Ecto neural progenitor cell (in vitro differentiated cells): ENCODE data around the gene VSTM4.

Source experiments
- DNase-seq: peaks from one replicate; pipeline ENCODE4 v3.0.0-alpha.2; 2018; ENCODE audit warnings: low spot score

The VSTM4 gene

GRCh38 chr10:49091450-49092210 lies 23.7 kb downstream of the VSTM4 start:
- DNase-seq: peak; percentile 17

DNA sequence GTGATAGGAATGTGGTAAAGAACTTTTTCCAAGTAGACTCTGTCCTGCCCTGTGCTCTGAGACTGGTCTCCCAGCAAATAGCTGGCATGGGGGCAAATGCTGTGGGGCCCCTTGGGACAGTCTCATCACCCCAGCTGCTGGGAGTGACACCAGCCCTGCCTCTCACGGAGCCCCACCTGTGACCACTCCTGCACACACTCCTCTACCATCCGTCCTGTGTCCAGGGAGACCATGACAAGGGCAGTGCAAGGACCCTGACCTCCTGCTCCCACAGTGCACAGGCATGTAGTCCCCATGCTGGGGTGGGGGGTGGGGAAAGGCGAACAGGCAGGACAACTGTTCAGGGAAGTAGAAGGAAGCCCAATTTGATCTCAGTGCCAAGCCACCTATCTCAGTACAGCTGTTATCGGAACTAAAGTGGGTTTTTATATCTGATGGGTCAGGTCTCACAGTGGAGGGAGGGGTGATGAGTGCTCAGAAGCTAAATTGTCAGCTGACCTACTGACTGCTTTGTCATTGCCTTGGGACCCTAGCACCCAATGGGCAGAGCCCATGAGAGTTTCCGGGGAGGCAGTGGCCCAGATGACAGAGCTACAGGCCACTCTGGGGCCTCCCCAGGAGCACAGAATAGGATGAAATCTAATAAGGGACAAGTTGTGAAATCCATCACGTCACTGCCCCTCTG lies 24.5 kb downstream of the VSTM4 start:
- DNase-seq: peak; percentile 19

DNA sequence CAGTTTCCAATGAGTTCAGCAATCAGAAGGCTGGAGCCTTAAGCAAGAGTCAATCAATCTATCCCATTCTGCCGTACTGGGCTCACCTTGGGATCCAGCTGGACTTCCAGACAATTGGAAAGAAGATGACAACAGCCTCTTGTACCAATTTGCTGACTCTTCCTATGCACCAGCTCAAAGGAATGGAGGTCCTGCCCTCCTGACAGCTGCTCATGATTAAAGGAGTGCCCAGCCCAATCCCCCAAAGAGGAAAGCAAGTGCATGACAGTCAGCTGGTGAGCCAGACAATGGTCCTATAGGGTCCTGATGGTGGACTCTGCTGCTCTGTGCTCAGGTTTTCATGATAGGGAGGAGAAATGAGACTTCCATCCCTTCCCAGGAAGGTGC lies 25.1 kb downstream of the VSTM4 start:
- no peak for DNase-seq

DNA sequence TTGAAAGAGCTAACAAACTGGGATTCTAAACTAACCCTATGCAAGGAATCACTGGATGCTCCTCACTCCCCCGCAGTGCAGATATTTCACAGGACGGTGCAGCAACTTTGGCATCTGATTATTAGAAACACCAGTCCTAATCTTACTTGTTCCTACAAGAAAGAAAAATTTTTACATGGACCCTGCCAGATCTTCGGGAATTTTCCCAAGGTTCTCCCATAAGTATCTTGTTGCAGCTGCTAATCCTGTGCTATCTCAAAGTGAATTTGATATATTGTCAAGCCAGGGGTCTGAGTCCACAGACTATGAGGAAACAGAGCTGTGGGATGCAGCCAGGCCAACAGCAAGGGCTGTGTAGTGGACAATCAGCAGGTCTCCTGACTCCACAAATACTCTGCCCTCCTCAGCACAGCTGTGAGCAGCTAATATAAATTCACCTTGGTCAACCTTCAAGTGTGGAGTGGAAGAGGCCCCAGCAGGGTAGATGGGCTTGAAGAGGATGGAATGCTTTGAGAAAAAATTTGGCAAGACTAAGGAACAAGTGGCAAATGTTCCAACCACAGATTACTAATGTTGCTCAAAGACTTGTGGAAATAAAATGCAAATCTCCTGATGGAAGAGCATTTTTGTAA lies 25.6 kb downstream of the VSTM4 start:
- peak; percentile 17 for DNase-seq

GRCh38 chr10:49089152-49089551 lies 26.2 kb downstream of the VSTM4 start:
- DNase-seq: peak; percentile 13

- DNase-seq: no peak
Observed at GRCh38 chr10:49086889-49087288, 28.4 kb downstream of the VSTM4 start.

DNA sequence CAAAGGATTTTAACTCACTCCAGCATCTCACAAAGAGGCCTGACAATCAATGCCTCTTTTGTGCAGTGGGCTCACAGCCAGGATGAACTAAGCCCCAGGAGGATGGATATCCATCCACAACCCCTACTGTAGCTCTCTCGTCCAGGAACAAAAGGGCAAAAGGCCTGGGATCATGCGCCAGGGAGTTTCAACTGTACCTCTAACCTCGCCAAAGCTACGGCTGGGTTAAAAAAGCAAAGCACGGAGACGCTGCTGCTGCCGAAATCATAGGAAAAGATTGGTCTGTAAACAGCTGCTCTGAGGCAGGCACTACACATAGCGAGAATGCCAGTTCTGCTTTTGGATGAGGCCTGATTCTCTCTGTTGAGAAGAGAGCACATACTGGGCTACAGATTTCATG lies 32.1 kb downstream of the VSTM4 start:
- DNase-seq: no peak

DNA sequence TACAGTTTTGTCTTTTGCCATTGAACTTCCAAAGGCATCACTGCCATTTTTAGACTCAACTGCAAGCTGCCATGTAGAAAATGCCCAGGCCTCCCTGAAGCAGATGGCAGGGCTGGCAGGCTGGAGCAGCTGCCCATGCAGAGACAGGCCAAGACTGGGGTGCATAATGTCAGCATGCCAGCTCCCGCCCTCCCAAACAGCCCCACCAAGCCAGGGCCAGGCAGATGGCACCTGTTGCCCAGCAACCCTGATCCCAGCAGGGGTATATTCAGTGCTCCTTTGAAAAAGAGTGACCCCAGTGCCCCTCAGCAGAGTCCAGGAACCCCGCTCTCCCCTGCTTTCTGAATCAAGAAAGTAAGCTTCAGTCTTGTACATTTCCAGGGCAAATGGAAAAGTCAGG lies 32.6 kb downstream of the VSTM4 start:
- no peak for DNase-seq

- no peak for DNase-seq
Observed at GRCh38 chr10:49081547-49082275, 33.6 kb downstream of the VSTM4 start.

DNA sequence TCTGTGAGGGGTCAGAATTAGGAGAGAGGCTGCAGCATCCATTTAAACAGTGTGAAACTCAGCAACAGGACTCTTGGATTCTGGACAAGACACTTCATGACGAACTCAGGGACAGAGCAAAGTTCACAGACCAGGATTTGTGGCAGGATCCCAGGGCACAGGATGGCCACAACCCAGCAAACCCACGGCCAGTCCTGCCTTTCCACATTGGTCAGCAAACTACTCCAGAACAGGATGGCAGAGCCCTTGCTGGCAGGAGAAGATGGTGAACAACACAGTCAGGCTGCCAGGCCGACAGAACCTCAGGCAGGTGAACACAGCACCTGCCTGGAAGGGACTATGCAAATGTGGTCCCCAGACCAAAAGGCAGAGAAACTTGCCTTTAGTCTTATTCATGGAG lies 34.4 kb downstream of the VSTM4 start:
- DNase-seq: no peak

DNA sequence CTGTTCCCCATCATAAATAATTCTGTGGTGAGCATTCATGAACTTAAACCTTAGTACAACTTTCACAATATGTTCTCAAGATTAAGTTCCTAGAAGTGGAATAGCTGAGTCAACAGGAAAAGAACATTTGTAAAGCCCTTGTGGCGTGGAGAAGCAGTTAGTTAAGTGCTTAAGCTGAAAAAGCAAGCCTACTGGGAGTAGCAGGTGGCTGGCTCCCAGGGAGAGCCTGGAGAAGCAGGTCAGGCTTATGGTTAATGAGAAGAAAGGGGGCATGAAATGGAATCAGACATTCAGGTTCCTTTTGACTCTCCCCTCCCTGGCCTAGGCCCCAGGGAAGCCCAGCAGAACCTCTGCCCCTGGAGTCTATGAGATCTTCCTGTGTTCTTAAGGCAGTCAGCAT lies 35.3 kb downstream of the VSTM4 start:
- peak; percentile 15 for DNase-seq

DNA sequence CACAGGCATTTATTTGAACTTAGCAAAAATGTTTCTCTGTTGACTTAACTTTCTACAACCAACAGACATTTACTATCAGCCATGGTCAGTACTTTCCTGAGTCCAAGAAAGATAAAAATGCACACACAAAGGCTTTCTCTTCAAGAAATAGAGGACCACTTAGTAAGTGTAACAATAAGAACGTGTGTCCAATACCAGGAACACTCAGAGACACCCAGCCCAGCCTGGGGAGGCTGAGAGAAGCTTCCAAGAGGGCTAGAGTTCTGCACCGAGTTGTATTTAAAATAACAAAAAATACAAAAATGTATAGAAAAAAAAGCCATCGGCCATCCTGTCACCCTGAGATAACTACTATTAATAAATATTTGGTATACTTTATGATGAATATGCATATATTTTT lies 35.8 kb downstream of the VSTM4 start:
- no peak for DNase-seq

- DNase-seq: no peak
Observed at GRCh38 chr10:49079072-49079471, 36.2 kb downstream of the VSTM4 start.

- no peak for DNase-seq
Observed at GRCh38 chr10:49078433-49078832, 36.9 kb downstream of the VSTM4 start.

GRCh38 chr10:49076741-49077521 lies 38.4 kb downstream of the VSTM4 start:
- DNase-seq: no peak

DNA sequence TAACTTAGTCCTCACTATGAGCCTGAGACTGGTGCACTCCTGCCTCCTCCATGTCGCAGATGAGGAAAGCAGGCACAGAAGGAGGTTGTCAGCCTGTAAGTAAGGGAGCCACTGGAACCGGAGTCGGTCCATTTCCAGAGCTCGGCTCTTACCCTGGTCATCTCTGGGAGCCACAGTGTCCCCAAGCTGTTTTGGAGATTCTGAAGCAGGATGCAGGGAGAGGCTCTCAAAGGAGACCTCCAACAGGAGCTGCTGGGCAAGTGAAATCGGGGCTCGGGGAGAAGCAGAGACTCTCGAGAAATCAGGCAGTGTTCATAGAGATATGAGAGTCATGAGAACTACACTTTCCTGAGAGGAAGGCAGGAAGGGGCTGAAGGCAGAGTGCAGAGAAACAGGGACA lies 39.0 kb downstream of the VSTM4 start:
- DNase-seq: peak; percentile 25

DNA sequence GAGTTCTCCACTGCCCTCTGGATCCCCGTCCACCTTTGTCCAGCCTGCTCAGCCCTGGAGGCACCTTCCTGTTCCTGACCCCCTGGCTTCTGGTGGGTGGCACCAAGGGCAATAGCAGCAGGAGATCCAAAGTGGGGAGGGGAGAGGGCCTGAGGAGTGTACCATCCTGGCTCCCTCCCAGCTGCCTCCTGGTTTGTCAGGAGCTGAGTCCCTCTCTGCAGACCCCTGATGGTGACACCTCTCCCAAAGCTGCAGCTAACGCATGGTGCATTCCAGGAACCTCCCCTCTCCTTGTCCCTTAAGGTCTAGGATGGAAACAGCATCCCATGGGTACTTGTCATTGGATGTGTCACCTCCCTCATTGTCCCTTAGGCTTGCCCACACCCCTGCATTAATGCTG lies 39.6 kb downstream of the VSTM4 start:
- no peak for DNase-seq

GRCh38 chr10:49074836-49075682 lies 40.3 kb downstream of the VSTM4 start:
- peak; percentile 30 for DNase-seq

DNA sequence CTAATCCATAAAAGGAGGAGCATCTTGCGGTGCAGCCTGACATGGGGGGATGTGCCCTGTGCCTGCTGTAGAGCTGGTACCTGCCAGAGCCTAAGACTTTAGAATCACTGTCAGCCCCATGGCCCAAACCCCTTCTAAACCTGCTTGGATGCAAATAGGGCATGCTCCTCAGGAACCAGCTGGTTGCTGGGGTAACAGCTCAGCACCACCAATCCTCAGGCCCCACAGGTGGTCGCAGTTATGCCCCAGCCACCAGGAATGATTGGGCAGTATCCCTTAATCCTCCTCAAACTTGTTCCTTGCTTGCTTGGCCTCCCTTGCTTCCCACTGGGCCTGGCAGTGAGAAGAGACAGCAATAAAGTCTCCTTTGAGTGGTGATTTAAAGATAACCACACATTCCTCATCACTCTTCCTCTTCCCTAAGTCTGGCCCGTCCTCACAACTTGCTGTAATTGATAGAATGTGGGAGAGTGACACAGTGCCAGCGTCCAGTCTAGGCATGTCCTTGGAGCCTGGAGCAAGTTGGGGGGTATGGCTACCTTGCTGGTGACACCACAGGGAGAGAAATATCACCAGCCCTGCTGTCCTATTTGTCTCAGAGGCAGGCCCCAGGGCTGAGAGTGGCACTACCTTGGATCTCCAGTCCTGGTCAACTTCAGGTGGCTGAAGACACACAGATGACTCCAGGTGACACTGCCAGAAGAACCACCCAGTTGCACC lies 43.0 kb downstream of the VSTM4 start:
- DNase-seq: peak; percentile 27

GRCh38 chr10:49071160-49071761 lies 44.1 kb downstream of the VSTM4 start:
- peak; percentile 17 for DNase-seq
